ENCODE measurements around the gene PRKCA.

Gene PRKCA

DNA sequence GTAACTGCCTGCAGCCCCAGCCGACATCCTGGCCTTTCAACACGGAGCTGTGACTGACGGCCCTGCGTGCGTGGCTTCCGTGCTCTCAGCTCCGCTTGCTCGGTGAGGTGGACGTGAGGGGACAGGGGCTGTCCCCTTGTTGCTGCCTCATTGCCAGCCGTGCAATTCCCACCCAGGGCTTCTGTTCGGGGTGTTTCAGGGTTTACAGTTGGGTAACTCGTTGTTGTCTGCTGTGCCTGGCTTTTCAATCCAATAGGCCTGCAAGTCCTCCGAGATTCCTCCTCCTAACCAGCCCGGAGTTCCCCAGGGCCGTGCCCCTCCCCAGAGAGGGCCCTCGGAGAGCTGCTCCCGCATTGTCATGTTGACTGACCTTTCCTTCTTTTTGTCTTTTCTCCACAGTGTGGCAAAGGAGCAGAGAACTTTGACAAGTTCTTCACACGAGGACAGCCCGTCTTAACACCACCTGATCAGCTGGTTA is 501.1 kb downstream of the PRKCA start:
- no peak for DNase-seq (ENCODE audit: low read depth in 3 of 3)

DNA sequence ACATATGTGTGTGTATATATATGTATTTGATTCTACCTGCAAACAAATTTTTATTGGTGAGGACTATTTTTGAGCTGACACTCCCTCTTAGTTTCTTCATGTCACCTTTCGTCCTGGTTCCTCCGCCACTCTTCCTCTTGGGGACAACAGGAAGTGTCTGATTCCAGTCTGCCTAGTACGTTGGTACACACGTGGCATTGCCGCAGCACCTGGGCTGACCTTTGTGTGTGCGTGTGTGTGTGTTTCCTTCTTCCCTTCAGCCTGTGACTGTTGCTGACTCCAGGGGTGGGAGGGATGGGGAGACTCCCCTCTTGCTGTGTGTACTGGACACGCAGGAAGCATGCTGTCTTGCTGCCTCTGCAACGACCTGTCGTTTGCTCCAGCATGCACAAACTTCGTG is 503.2 kb downstream of the PRKCA start:
- DNase-seq (ENCODE audit: low read depth in 3 of 3): no peak

DNA sequence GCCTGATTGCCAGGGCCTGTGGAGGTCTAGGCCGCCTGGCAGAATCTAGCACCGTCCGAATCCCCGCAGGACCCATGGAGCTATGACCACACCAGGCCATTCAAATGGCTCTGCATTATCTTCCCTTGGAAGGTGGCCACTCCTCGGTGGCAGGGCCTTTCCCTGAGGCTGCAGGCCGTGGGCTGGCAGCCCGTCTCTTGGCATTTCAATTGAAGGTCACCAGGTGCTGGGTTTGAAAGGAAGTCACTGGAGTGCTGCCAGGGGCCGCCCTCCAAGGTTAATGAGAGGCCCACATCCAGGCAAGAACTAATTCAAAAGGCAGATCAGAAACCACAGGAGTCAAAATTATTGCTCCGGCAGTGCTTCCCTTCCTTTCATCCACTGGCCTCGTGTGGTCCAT is 504.8 kb downstream of the PRKCA start:
- no peak for DNase-seq (ENCODE audit: low read depth in 3 of 3)

DNA sequence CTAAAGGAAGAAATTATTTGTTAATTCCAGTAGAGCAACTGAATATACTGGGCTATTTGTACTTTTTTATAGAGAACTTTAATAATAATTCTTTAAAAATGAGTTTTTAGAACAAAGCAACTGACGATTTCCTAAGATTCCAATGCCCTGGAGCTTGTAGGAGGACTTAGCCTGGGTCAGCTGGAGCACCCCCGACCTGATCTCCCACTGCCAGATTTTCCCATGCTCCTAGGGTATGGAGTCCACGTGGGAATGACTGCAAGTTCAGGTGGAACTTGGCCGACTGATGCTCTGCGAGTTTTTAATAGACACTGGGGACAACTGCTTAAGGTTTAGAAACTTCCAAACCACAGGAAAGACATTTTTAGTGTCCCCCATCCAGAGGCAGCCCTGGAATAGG is 507.0 kb downstream of the PRKCA start:
- no peak for DNase-seq (ENCODE audit: low read depth in 3 of 3)

GRCh38 chr17:66810951-66811682 is 508.7 kb downstream of the PRKCA start:
- no peak for DNase-seq (ENCODE audit: low read depth in 3 of 3)

DNA sequence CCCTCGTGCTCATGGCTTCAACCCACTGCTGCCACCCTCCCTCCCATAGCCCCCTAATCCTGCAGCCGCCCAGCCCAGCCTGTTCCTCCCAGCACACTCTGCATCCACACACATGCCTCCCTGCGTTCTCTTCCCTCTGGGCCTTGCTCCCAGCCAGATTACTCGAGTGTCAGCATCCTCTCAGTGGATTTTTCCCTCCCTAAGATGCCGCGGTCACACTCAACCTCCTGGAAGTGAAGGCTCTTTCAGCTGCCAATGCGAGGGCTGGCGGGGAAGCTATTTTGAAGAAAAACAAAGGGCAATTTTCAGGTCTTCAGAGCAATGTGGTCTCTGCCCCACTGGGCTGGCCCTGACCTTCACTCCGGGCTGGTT is 509.3 kb downstream of the PRKCA start:
- no peak for DNase-seq (ENCODE audit: low read depth in 3 of 3)

GRCh38 chr17:66812571-66812970 is 510.2 kb downstream of the PRKCA start:
- DNase-seq (ENCODE audit: low read depth in 3 of 3): no peak

GRCh38 chr17:66813296-66813695 is 510.9 kb downstream of the PRKCA start:
- DNase-seq (ENCODE audit: low read depth in 3 of 3): no peak

GRCh38 chr17:66814026-66814425 is 511.6 kb downstream of the PRKCA start:
- DNase-seq (ENCODE audit: low read depth in 3 of 3): no peak

- no peak for DNase-seq (ENCODE audit: low read depth in 3 of 3)
Measured at GRCh38 chr17:66814570-66814969, 512.2 kb downstream of the PRKCA start.

DNA sequence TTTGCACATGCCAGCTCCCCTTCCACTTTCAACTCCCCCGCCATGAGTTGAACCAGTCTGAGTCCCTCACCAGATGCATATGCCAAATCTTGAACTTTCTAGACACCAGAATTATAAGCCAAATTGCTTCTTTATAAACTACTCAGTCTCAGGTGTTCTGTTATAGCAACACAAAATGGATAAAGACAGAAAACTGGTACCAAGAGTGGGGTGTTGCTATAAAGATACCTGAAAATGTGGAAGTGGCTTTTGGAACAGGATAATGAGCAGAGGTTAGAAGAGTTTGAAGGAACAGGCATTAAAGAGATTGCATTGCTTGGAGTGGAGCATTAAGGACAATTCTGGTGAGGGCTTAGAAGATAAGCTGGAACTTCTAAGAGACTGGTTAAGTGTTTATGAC is 515.3 kb downstream of the PRKCA start:
- DNase-seq (ENCODE audit: low read depth in 3 of 3): no peak

- DNase-seq (ENCODE audit: low read depth in 3 of 3): no peak
Measured at GRCh38 chr17:66819466-66819865, 517.1 kb downstream of the PRKCA start.

DNA sequence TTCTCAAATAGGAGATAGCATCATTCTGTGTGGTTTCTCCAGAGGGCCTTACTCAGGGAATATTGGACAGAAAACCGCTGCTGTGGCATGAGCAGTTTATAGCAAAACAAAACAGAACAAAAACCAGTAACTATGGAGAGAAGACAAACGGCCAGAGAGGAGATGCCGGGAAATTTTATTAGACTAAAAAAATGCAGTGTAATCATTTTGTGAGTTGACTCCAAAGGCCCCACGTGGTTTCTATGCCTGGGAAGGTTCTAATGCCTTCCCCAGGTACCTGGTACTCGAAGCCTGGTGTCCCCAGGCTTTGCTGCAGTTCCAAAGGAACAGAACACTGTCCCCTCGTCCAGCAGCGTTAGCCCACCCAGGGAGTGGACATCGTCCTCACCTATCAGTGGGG is 519.6 kb downstream of the PRKCA start:
- DNase-seq (ENCODE audit: low read depth in 3 of 3): no peak

GRCh38 chr17:66826856-66827255 is 524.4 kb downstream of the PRKCA start:
- no peak for DNase-seq (ENCODE audit: low read depth in 3 of 3)

DNA sequence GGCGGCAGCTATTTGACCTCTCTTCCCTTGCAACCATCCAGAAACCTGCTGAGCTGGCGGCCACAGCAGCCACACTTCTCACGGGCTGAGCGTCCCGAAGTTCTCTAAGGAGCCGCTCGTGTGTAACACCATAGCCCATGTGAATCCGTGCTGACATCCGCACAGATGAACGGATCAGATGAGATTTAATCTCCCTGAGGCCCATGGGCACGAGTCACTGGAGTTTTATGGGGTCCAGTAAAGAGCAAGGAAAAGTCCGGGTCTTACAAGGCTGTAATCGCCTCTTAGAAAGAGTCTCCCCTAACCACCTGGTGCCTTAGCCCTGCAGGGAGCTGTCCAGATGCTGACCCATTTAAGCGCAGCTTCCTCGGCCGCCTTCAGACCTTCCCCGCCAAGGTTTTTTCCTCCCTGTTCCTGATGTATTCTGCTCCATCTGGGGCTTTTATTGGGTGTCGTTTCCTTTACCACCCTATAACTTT is 527.0 kb downstream of the PRKCA start:
- DNase-seq (ENCODE audit: low read depth in 3 of 3): no peak

DNA sequence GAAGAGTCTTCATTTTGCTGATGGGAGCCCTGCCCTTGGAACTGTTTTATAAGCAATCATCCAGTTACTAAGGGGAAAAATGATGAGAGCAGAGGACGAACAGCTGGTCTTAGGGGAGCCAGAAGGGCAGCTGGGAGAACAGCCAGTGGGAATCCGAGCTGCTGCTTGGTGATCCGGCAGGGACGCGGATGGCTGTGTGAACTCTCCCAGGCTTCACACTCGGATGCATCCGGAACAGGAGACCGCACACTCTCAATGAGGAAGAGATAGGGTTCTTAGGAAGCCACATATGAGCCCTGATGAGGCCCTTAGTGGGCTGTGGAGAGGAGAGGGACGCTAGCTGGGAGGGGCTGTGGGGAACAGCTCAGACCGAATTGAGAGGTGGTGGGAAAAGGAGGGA is 527.5 kb downstream of the PRKCA start:
- no peak for DNase-seq (ENCODE audit: low read depth in 3 of 3)

DNA sequence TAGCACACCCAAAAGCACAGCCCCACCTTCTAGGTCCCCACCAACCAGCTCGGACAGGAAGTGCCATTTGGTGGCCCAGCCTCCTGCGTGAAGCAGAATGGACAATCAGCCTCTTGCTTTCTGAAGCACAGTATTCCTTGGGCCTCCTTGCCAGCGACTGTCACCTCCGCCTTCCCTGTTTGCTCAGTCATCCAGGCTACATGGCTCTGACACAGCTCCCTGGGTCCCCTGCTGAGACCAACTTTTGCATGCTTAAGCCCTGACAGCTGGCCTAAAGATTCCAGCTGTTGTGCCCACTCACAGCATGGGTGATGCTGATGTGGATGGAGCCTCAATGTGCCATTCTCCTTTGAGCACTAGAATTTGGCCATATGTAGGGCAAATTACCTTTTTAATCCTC is 528.0 kb downstream of the PRKCA start:
- DNase-seq (ENCODE audit: low read depth in 3 of 3): no peak

DNA sequence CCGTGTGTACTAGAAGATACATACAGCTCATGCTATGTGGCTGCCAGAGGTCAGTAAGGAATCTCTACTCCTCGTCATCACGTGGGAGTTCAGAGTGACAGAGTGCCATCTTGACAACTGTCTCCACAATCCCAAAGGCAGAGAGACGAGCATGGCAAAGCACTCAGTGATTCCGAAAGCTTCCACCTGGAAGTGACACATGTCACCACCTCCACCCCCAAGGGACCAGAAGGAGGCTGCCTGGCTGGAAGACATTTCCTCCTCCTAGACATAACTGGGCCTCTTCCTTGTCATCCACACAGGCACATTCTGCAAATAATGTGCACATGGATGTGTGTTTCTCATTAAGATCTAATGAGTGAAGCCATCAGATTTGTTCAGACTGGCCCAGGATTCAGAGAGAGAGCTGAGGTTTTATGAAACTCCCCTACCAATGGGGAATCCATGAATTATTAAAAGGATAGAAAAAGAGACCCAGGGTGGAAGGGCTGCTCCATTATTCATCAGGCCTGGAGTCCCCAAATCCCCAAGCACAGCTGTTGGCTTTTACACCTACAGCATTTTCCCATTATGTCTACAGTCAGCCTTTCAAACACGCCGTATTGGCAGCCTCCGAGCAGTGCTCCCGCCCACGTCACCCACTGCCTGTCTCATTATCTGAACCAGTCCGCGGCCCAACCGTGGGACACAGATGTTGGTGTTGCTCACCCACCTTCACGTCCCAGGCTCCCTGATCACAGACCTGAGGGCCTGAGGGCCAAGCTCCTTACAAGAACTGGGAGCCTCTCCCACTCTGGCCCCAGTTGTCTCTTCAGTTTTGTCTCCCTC is 529.2 kb downstream of the PRKCA start:
- no peak for DNase-seq (ENCODE audit: low read depth in 3 of 3)

DNA sequence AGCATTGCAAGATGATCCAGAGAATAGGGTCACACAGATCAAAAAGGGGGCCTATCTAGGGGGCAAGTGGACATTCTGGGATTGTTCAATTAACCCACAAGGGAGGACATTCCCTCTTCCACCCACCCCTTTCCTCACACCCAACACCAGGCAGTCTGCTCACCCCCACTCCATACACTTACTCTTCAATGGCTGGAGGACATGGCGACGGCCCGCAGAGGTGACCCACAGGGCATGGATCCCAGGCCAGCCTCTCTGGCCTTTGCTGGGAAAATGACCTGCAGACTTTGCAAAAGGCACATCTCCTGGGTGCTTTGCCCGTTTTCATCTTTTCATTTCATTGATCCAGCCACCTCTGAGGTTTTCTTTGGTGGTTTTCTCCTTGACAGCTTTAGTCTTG is 530.8 kb downstream of the PRKCA start:
- DNase-seq (ENCODE audit: low read depth in 3 of 3): no peak

GRCh38 chr17:66834426-66834918 is 532.1 kb downstream of the PRKCA start:
- no peak for DNase-seq (ENCODE audit: low read depth in 3 of 3)

GRCh38 chr17:66834919-66835454 is 532.6 kb downstream of the PRKCA start, which contains the start of gene CACNG5:
TSS of gene CACNG5 (plus strand) at chr17:66835117. CDS start at chr17:66877333, 42,216 bp downstream.
- DNase-seq (ENCODE audit: low read depth in 3 of 3): no peak

DNA sequence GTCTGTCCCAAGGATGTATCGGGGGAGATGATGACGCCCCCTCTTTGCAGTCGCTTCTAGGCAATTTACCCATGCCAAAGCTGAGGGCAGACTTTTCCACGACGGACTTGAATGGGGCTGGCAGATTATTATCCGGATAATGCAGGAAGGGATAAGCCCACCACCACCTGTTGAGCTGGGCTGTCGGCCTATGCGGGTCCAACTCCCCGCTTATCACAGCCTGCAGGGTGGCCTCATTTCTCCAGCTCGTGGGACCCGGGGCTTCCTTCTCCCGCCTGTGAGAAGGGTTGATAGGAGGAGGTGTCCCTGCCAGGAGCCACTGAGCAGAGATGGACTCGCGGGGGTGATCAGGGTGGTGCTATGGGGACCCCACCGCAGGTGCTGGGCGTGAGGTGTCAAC is 533.1 kb downstream of the PRKCA start:
- DNase-seq (ENCODE audit: low read depth in 3 of 3): no peak
